Measurements from ENCODE around the gene KCNG2. TPM values are rescaled to one million over a fixed set of nuclear protein-coding genes. Genes with fewer than 3 reads are reported as not detected.

The KCNG2 gene
- total and polyA plus RNA-seq, 2 of the 8 experiments (the other 6 are each of a cell fraction or from before 2014, with no cell fraction given): 0.19 to 0.74 TPM

DNA sequence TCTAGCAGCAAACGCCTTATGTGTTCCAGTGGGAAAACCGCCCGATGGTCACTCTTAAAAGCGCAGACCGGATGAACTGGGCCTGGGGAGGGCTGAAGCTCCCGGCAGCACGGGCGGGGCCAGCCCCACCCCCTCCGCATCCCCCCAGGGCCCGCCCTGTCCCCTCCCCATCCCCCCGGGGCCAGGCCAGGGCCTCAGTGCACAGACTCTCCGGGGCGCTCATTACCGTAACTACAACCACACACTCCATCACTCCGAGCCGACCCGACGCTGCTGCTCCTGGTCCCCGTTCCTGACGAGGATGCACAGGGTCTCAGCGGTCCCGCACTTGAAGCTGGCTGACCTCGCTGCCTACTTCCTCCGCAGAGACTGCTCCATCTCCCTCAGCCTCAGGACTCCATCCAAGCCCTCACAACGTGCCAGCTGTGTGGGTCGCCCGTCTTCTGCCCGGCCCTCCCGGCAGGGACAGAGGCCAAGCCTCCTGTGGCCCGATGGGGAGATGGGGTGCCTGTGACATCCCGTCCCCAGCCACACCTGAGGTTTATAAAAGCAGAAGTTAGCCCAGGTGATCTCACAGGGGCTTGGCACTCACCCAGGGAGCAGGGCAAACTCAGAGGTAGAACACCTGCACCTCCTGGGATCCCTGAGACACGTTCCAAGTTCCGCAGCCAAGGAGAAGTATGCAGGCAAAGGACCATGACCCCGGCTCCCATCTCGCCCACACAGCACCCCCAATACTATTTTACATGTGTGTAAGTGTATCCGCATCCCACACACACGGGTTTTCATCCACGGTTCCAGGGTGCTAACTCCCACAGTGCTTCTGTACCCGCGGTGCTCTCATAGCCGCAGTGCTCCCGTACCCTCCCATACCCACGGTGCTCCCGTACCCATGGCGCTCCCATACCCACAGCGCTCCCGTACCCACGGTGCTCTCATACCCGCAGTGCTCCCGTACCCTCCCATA lies 117.7 kb downstream of the KCNG2 start (continued):
- TF ChIP-seq CHD1 (IDR thresholded peaks at IDR 0.05; ENCODE audit: low read depth, low read length): no peak
- TF ChIP-seq BCL11A (IDR thresholded peaks at IDR 0.05; ENCODE audit: low read depth in 2 of 2, low read length in 2 of 2): no peak

Data from H1 (cell line).